ELF-1 (cell line): Measurements from ENCODE around the gene VSTM2B.

Experiments used
- DNase-seq: peaks from one replicate; pipeline ENCODE4 v3.0.0-alpha.2; 2016; ENCODE audit warnings: low read depth, low spot score

The VSTM2B gene

GRCh38 chr19:29566496-29567054, 40.8 kb downstream of the VSTM2B start:
- DNase-seq: no peak

- DNase-seq: no peak
Observed at GRCh38 chr19:29567366-29567915, 41.6 kb downstream of the VSTM2B start.

GRCh38 chr19:29568036-29569025, 42.5 kb downstream of the VSTM2B start:
- peak; percentile 40 for DNase-seq

- no peak for DNase-seq
Observed at GRCh38 chr19:29569038-29569911, 43.5 kb downstream of the VSTM2B start.

GRCh38 chr19:29571181-29571580, 45.4 kb downstream of the VSTM2B start:
- DNase-seq: no peak

GRCh38 chr19:29573486-29573885, 47.7 kb downstream of the VSTM2B start:
- DNase-seq: no peak

- DNase-seq: no peak
Observed at GRCh38 chr19:29574510-29574909, 48.7 kb downstream of the VSTM2B start.

GRCh38 chr19:29576046-29576606, 50.3 kb downstream of the VSTM2B start:
- DNase-seq: no peak

GRCh38 chr19:29576761-29577648, 51.2 kb downstream of the VSTM2B start:
- no peak for DNase-seq

- DNase-seq: no peak
Observed at GRCh38 chr19:29577649-29577963, 51.8 kb downstream of the VSTM2B start.

- DNase-seq: no peak
Observed at GRCh38 chr19:29578349-29578748, 52.6 kb downstream of the VSTM2B start.

GRCh38 chr19:29579308-29579910, 53.6 kb downstream of the VSTM2B start:
- DNase-seq: no peak

GRCh38 chr19:29581398-29581797, 55.6 kb downstream of the VSTM2B start:
- DNase-seq: no peak

- DNase-seq: no peak
Observed at GRCh38 chr19:29583196-29583999, 57.6 kb downstream of the VSTM2B start.

- no peak for DNase-seq
Observed at GRCh38 chr19:29586401-29586800, 60.6 kb downstream of the VSTM2B start.

GRCh38 chr19:29587059-29587458, 61.3 kb downstream of the VSTM2B start:
- DNase-seq: no peak

GRCh38 chr19:29587518-29587986, 61.8 kb downstream of the VSTM2B start:
- peak; percentile 46 for DNase-seq

- no peak for DNase-seq
Observed at GRCh38 chr19:29588095-29588494, 62.3 kb downstream of the VSTM2B start.

- peak; percentile 37 for DNase-seq
Observed at GRCh38 chr19:29590278-29590677, 64.5 kb downstream of the VSTM2B start.
